Astrocyte (in vitro differentiated cells and primary cell): ENCODE data around the gene EIF1. TPM values are rescaled to one million over a fixed set of nuclear protein-coding genes. Genes with fewer than 3 reads are reported as not detected.
"Not testable (repeated sequence)": the region's sequence is repeated elsewhere in the genome, so short reads cannot be mapped to it uniquely, and the experiment has no call there.

Experiments
- DNase-seq: peaks from one replicate; pipeline ENCODE4 v3.0.0-alpha.2; 2010; ENCODE audit warnings: low read depth
- FAIRE-seq: peaks from 2 replicates; lab custom pipeline; 2011; peaks lifted over from hg19 to GRCh38; lab: Jason Lieb, UNC
- H2AFZ ChIP-seq: 2 replicates; pipeline ENCODE4 v1.6.0; 2012; ENCODE audit warnings: low read depth, low read length, inconsistent platforms
- H3K27ac ChIP-seq: 2 replicates; pipeline ENCODE4 v1.5.1; 2011; ENCODE audit warnings: low read depth, low read length, inconsistent platforms
- H3K27me3 ChIP-seq: 2 replicates; pipeline ENCODE4 v1.6.0; 2011; ENCODE audit warnings: low read length, inconsistent platforms; ENCODE audit not compliant: insufficient read depth
- H3K36me3 ChIP-seq: 2 replicates; pipeline ENCODE4 v1.5.1; 2011; ENCODE audit warnings: low read length, inconsistent platforms; ENCODE audit not compliant: insufficient read depth
- H3K4me1 ChIP-seq: 2 replicates; pipeline ENCODE4 v1.5.1; 2011; ENCODE audit warnings: low read length, inconsistent platforms; ENCODE audit not compliant: insufficient read depth
- H3K4me2 ChIP-seq: 2 replicates; pipeline ENCODE4 v1.6.0; 2012; ENCODE audit warnings: low read length, inconsistent platforms
- H3K4me3 ChIP-seq: 2 replicates; pipeline ENCODE4 v1.5.1; 2011; ENCODE audit warnings: low read depth, mild to moderate bottlenecking, low read length, inconsistent platforms; ENCODE audit not compliant: insufficient read depth
- H3K79me2 ChIP-seq: 2 replicates; pipeline ENCODE4 v1.6.0; 2012; ENCODE audit warnings: mild to moderate bottlenecking, low read length, inconsistent platforms; ENCODE audit not compliant: insufficient read depth
- H3K9ac ChIP-seq: 2 replicates; pipeline ENCODE4 v1.6.0; 2012; ENCODE audit warnings: mild to moderate bottlenecking, low read length, inconsistent platforms
- H3K9me3 ChIP-seq: 2 replicates; pipeline ENCODE4 v1.5.1; 2012; ENCODE audit warnings: low read depth, mild to moderate bottlenecking, low read length, inconsistent platforms; ENCODE audit not compliant: insufficient read depth
- H4K20me1 ChIP-seq: 2 replicates; pipeline ENCODE4 v1.6.0; 2012; ENCODE audit warnings: low read length, inconsistent platforms; ENCODE audit not compliant: insufficient read depth
- H3K27ac Mint-ChIP-seq: one replicate; pipeline ENCODE4 v1.8.0; 2021; ENCODE audit warnings: mild to moderate bottlenecking, mixed read lengths; ENCODE audit not compliant: unreplicated experiment
- H3K27me3 Mint-ChIP-seq: one replicate; pipeline ENCODE4 v1.8.0; 2021; ENCODE audit warnings: low read depth, mixed read lengths; ENCODE audit not compliant: unreplicated experiment
- H3K36me3 Mint-ChIP-seq: one replicate; pipeline ENCODE4 v1.8.0; 2021; ENCODE audit warnings: low read depth, mixed read lengths; ENCODE audit not compliant: unreplicated experiment
- H3K4me1 Mint-ChIP-seq: one replicate; pipeline ENCODE4 v1.8.0; 2021; ENCODE audit warnings: low read depth, mixed read lengths; ENCODE audit not compliant: unreplicated experiment
- H3K4me3 Mint-ChIP-seq: one replicate; pipeline ENCODE4 v1.8.0; 2021; ENCODE audit warnings: mild to moderate bottlenecking, moderate library complexity, mixed read lengths; ENCODE audit not compliant: unreplicated experiment
- H3K9me3 Mint-ChIP-seq: one replicate; pipeline ENCODE4 v1.8.0; 2021; ENCODE audit warnings: mild to moderate bottlenecking, mixed read lengths; ENCODE audit not compliant: unreplicated experiment
- EZH2 ChIP-seq: IDR thresholded peaks from 2 replicates; pipeline ENCODE4 v1.6.1; 2012; ENCODE audit warnings: mild to moderate bottlenecking, low read length, inconsistent platforms; ENCODE audit not compliant: insufficient read depth
- total RNA-seq: library from RNA; stranded (reverse); gene quantifications from 2 replicates; pipeline ENCODE4 v1.2.1, GENCODE V29; 2021
- TF ChIP-seq, protein P1 (sequence below): IDR thresholded peaks from 2 replicates; pipeline ENCODE4 v1.5.1; 2011; ENCODE audit warnings: low read depth, mild to moderate bottlenecking, inconsistent platforms, low read length, moderate library complexity; ENCODE audit not compliant: insufficient read depth

EIF1 gene
- total RNA-seq, 1 donor from 2014 or later, result 767 TPM

DNA sequence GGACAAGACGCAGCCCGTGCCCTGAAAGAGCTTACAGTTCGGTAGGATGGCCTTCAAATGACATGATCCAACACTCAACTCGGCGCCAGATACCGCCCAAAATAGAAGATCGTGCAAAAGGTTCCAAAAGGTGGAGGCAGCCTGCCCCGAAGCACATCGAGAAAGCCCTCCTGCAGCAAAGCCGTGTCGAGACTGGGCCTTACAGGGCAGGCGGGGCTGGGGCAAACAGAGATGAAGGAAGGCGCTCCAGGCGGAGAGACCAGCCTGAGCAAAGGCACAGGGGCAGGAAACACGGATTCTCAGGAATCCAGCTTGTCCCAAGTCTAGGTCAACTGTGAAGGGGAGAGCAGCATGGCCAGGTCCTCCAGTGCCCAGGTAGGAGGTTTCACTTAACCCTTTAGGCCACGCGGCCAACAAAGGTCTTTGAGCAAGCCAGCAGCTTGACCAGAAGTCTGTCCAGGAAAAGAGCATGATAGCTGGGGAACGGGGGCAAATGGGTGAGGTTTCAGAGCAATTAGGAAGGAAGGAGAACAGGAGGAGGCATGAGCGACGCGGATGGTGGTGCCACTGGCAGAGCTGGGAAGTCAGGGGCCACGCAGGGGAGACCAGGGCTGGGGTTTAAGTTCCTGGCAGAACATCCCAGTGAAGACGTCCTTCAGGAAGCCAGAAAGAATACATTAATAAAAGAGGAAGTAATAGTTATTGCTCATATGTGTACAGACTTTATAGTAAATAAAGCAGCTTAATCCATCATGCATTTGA is 21.2 kb upstream of the EIF1 start:
- no peak overlapping the region for H3K9ac ChIP-seq
- no peaks in the 10 kb centered on the region for H4K20me1 ChIP-seq
- DNase-seq (no peak), FAIRE-seq (no peak)
- Mint-ChIP-seq H3K9me3 (no peaks in the 10 kb centered on the region), H3K4me3 (peak overlapping the region; percentile 34), H3K4me1 (peaks cover 8% of the 10 kb centered on the region), H3K27me3 (peaks cover 16% of the 10 kb centered on the region), H3K36me3 (no peaks in the 10 kb centered on the region), H3K27ac (peak overlapping the region; percentile 80)
- H3K4me2 ChIP-seq, result peak overlapping the region; percentile 88
- TF ChIP-seq EZH2, result no peak
- TF ChIP-seq, protein P1, sequence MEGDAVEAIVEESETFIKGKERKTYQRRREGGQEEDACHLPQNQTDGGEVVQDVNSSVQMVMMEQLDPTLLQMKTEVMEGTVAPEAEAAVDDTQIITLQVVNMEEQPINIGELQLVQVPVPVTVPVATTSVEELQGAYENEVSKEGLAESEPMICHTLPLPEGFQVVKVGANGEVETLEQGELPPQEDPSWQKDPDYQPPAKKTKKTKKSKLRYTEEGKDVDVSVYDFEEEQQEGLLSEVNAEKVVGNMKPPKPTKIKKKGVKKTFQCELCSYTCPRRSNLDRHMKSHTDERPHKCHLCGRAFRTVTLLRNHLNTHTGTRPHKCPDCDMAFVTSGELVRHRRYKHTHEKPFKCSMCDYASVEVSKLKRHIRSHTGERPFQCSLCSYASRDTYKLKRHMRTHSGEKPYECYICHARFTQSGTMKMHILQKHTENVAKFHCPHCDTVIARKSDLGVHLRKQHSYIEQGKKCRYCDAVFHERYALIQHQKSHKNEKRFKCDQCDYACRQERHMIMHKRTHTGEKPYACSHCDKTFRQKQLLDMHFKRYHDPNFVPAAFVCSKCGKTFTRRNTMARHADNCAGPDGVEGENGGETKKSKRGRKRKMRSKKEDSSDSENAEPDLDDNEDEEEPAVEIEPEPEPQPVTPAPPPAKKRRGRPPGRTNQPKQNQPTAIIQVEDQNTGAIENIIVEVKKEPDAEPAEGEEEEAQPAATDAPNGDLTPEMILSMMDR, result no peak
- H3K9me3 ChIP-seq, result no peaks in the 10 kb centered on the region
- H3K79me2 ChIP-seq, result no peaks in the 10 kb centered on the region
- peak overlapping the region; percentile 59 for H3K4me3 ChIP-seq
- H3K27ac ChIP-seq, result no peak overlapping the region
- H3K27me3 ChIP-seq, result no peaks in the 10 kb centered on the region
- H2AFZ ChIP-seq, result peak overlapping the region; percentile 85
- peaks cover 14% of the 10 kb centered on the region for H3K4me1 ChIP-seq
- no peaks in the 10 kb centered on the region for H3K36me3 ChIP-seq

DNA sequence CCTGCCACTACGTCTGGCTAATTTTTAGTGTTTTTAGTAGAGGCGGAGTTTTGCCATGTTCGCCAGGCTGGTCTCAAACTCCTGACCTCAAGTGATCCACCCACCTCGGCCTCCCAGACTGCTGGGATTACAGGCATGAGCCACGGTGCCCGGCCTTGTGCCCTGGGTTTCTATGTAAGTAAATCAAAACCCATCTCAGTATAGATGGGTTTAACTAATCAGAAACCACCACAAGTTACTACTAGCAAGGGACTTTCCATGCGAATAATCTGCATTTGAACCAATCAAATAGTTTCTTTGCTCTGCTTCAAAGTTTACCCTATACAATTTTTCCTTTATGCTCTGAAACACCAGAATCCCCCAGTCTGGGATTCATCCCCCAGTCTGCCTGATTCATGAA is 16.5 kb upstream of the EIF1 start:
- Mint-ChIP-seq H3K4me1 (peaks cover 5% of the 10 kb centered on the region), H3K36me3 (no peaks in the 10 kb centered on the region), H3K4me3 (no peak overlapping the region), H3K9me3 (peaks cover 3% of the 10 kb centered on the region), H3K27ac (no peak overlapping the region), H3K27me3 (peaks cover 3% of the 10 kb centered on the region)
- no peak for DNase-seq
- no peak overlapping the region for H3K27ac ChIP-seq
- H3K4me3 ChIP-seq, result no peak overlapping the region
- H3K4me1 ChIP-seq, result peaks cover 3% of the 10 kb centered on the region
- no peaks in the 10 kb centered on the region for H4K20me1 ChIP-seq
- no peak for FAIRE-seq
- H2AFZ ChIP-seq, result no peak overlapping the region
- H3K36me3 ChIP-seq, result no peaks in the 10 kb centered on the region
- H3K4me2 ChIP-seq, result no peak overlapping the region
- H3K27me3 ChIP-seq, result no peaks in the 10 kb centered on the region
- no peaks in the 10 kb centered on the region for H3K79me2 ChIP-seq
- H3K9me3 ChIP-seq, result no peaks in the 10 kb centered on the region
- no peak for TF ChIP-seq EZH2
- TF ChIP-seq, protein P1, result no peak
- no peak overlapping the region for H3K9ac ChIP-seq

DNA sequence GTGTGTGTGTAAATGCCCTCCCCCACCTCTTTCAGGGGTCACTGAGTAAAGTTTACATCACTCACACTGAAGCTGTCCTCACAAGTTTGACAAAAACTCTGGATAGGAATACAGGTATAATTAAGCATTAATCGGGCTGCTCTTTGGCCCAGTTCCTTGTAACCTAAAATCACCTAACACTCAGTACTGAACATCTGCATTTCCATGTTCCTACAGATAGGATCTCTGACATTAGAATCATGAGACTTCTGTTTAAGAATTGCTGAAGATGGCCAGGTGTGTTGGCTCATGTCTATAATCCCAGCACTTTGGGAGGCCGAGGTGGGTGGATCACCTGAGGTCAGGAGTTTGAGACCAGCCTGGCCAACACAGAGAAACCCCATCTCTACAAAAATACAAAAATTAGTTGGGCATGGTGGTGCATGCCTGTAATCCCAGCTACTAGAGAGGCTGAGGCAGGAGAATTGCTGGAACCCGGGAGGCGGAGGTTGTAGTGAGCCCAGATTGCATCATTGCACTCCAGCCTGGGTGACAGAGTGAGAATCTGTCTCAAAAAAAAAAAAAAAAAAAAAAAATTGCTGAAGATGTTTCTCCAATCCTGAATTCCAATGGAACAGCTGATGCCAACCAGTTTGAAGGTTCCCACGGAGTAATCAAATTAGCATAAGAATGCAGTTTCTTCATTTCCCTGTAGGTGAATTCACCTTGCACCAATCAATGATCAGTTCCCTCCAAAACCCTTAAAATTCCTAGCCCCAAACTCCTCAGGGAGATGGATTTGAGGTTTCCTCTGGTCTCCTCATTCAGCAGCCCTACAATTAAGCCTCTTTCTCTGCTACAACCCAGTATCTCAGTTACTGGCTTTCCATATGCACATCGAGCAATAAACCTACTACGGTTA is 13.3 kb upstream of the EIF1 start:
- not testable (repeated sequence) for H3K27me3 Mint-ChIP-seq, H2AFZ ChIP-seq, H3K9me3 Mint-ChIP-seq, H3K36me3 Mint-ChIP-seq, FAIRE-seq, H3K9ac ChIP-seq, H3K27ac ChIP-seq, H3K36me3 ChIP-seq, H3K9me3 ChIP-seq, H3K79me2 ChIP-seq, H4K20me1 ChIP-seq, H3K4me2 ChIP-seq, DNase-seq, H3K27me3 ChIP-seq, H3K4me3 ChIP-seq, H3K4me3 Mint-ChIP-seq
- Mint-ChIP-seq H3K27ac (peak overlapping the region; percentile 38), H3K4me1 (peaks cover 14% of the 10 kb centered on the region)
- peaks cover 12% of the 10 kb centered on the region for H3K4me1 ChIP-seq
